Measurements from ENCODE around the gene FOXP1.

FOXP1 gene

DNA sequence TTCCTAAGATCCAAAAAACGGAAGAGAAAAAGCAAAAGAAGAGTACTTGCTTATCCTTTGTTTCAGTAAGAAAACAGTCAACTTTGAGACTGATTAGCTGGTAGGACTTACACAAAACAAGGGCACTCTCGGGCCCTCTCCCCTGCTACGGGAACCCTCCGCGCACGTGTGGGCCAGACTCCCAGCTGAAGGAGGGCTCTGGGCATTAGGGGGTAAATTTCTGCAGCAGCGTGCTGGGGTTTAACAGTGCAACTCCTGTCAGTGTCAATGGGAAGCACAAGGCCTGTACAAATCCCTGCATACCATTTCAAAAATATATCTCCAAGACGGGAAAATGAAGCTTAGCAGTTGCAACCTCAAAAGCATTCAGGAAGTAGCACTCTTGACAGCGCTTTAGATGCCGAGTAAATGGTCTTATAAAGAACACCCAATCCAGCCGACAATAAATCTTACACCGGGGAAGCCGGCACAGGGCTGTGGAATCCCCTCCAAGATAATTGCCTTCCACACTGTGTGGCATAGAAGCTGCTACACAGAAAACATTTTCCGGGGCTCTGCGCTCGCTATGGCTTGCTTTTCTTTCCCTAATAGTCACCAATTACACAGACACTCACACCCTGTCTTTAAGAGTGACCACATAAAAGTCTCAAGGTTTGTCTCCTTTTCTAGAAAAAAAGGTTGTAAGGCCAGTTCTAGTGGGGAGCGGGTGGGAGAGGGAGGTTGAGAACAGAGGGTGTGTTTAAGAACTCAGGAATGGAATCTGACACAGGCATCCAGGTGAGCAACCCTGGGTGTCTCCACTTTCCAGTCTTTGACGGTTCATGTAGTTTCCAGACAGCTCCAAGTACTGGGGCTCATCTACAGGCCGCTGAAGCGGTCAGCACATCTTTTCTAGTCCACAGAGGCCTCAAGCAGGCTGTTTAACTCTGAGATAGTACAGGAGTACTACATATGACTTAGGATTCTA lies 512.7 kb downstream of the FOXP1 start:
- Histone ChIP-seq H3K36me3 (ENCODE audit: control insufficient read depth, low read length) (no peaks in the 10 kb centered on the region), H3K9me3 (ENCODE audit: control insufficient read depth, insufficient read depth, low read length) (no peaks in the 10 kb centered on the region), H3K27me3 (ENCODE audit: control insufficient read depth, low read length) (peaks cover 4% of the 10 kb centered on the region; the same call in 1 of the 2 replicates), H3K4me2 (ENCODE audit: low read length) (no peak overlapping the region), H3K27ac (ENCODE audit: low read depth, low read length) (no peak overlapping the region), H4K20me1 (ENCODE audit: control insufficient read depth, insufficient read depth, low read depth, low read length) (peaks cover 26% of the 10 kb centered on the region), H3F3A (ENCODE audit: control insufficient read depth, insufficient read depth) (no peaks in the 10 kb centered on the region), H3K4me3 (ENCODE audit: low read length) (no peak overlapping the region), H3K79me2 (ENCODE audit: control insufficient read depth, low read length) (peaks cover 21% of the 10 kb centered on the region), H3K4me1 (ENCODE audit: control insufficient read depth, low read length) (peaks cover 29% of the 10 kb centered on the region), H3K9me2 (replicated peaks; ENCODE audit: control insufficient read depth, low read length) (no peaks in the 10 kb centered on the region)
- TF ChIP-seq CTCF (IDR thresholded peaks at IDR 0.05; ENCODE audit: low read depth, low read length, poor library complexity, severe bottlenecking): no peak
- no peak for TF ChIP-seq EZH2phosphoT487 (IDR thresholded peaks at IDR 0.05; ENCODE audit: borderline replicate concordance, low read length)

- H3K4me2 ChIP-seq (ENCODE audit: low read length): no peak overlapping the region
- no peak overlapping the region for H3K4me3 ChIP-seq (ENCODE audit: low read length)
- TF ChIP-seq EZH2phosphoT487 (IDR thresholded peaks at IDR 0.05; ENCODE audit: borderline replicate concordance, low read length) (no peak), CTCF (IDR thresholded peaks at IDR 0.05; ENCODE audit: low read depth, low read length, poor library complexity, severe bottlenecking) (peak; percentile 58)
- H3K79me2 ChIP-seq (ENCODE audit: control insufficient read depth, low read length): peaks cover 24% of the 10 kb centered on the region
- H3K27me3 ChIP-seq (ENCODE audit: control insufficient read depth, low read length): peaks cover 9% of the 10 kb centered on the region; the same call in 1 of the 2 replicates
- no peaks in the 10 kb centered on the region for H3K9me3 ChIP-seq (ENCODE audit: control insufficient read depth, insufficient read depth, low read length)
- H3F3A ChIP-seq (ENCODE audit: control insufficient read depth, insufficient read depth): 0 out of 2 replicates have a peak, but pooled peaks cover 4% of the 10 kb centered on the region
- peaks cover 28% of the 10 kb centered on the region for H4K20me1 ChIP-seq (ENCODE audit: control insufficient read depth, insufficient read depth, low read depth, low read length)
- H3K4me1 ChIP-seq (ENCODE audit: control insufficient read depth, low read length): peaks cover 36% of the 10 kb centered on the region
- no peak overlapping the region for H3K27ac ChIP-seq (ENCODE audit: low read depth, low read length)
- H3K36me3 ChIP-seq (ENCODE audit: control insufficient read depth, low read length): no peaks in the 10 kb centered on the region
- no peaks in the 10 kb centered on the region for H3K9me2 ChIP-seq (replicated peaks; ENCODE audit: control insufficient read depth, low read length)
These were observed 513.7 kb downstream of the FOXP1 start for GRCh38 chr3:71069797-71070196.

GRCh38 chr3:71067977-71068654 lies 515.4 kb downstream of the FOXP1 start:
- Histone ChIP-seq H3K4me3 (ENCODE audit: low read length) (no peak overlapping the region), H3K27me3 (ENCODE audit: control insufficient read depth, low read length) (peaks cover 9% of the 10 kb centered on the region; the same call in 1 of the 2 replicates), H4K20me1 (ENCODE audit: control insufficient read depth, insufficient read depth, low read depth, low read length) (peaks cover 36% of the 10 kb centered on the region), H3K9me3 (ENCODE audit: control insufficient read depth, insufficient read depth, low read length) (no peaks in the 10 kb centered on the region), H3K79me2 (ENCODE audit: control insufficient read depth, low read length) (peaks cover 36% of the 10 kb centered on the region), H3K27ac (ENCODE audit: low read depth, low read length) (no peak overlapping the region), H3K36me3 (ENCODE audit: control insufficient read depth, low read length) (0 out of 2 replicates have a peak, but pooled peaks cover under 1% of the 10 kb centered on the region), H3K4me2 (ENCODE audit: low read length) (no peak overlapping the region), H3K4me1 (ENCODE audit: control insufficient read depth, low read length) (peaks cover 50% of the 10 kb centered on the region), H3F3A (ENCODE audit: control insufficient read depth, insufficient read depth) (0 out of 2 replicates have a peak, but pooled peaks cover 4% of the 10 kb centered on the region), H3K9me2 (replicated peaks; ENCODE audit: control insufficient read depth, low read length) (no peaks in the 10 kb centered on the region)
- TF ChIP-seq CTCF (IDR thresholded peaks at IDR 0.05; ENCODE audit: low read depth, low read length, poor library complexity, severe bottlenecking): no peak
- TF ChIP-seq EZH2phosphoT487 (IDR thresholded peaks at IDR 0.05; ENCODE audit: borderline replicate concordance, low read length): no peak
